ENCODE results near the gene UNC5B.
"Not testable (repeated sequence)": the region's sequence is repeated elsewhere in the genome, so short reads cannot be mapped to it uniquely, and the experiment has no call there.

UNC5B gene

DNA sequence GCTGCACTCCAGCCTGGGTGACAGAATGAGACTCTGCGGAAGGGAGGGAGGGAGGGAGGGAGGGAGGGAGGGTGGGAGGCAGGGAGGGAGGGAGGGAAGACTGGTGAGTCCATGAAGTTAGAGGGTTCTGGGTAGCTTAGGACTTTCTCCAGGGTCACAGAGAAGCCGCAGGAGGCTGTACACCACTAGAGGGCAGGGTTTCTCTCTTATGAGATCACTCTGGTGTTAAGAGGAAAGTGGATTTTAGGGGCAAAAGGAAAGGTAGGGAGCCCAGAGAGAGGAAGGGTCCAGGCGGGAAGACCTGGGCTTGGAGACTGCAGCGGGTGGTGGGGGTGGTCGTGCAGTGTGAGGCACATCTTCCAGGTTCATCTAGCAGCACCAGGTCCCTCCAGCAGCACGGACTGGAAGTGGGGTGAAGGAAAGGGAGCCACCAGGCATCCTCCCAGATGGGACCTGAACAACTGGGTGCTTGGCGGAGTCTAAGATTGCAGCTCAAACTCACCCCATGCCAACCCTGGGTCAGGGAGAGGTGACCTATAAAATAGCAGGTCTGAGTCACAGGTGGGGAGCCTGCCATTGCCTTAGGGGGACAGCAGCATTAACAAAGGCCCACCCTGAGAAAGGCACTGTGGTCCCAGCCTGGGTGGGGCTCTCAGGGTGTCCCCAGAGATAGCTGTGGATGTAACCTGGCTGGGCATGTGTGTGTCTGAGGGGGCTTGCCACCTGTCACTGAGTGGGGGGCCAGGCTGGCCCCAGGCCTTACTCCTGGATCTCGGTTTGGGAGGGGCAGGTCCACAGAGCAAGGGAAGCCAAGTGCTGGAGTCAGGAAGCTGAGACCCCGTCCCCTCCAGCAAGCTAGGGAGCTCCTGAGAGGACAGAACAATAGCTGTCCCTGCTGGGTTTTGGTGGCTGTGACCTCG is 58.2 kb downstream of the UNC5B start:
- DNase-seq, result no peak

DNA sequence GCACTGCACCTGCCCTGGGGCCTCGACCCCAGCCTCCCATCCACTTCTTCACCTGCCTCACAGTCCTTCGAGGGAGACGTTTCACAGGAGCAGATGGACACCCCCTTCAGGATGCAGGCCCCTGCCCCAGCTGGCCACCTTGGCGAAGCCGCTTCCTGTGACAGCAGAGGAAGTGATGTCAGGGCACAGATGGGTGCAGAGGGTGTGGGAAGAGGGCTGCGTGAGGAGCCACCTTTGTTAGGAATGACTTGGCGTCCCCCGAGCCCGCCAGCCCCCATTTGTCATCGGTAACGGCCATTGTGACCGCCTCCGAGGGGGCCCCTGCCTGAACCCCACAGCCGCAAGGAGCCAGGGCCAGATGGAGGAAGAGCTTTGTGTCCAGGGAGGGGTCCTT is 59.3 kb downstream of the UNC5B start:
- no peak for DNase-seq

DNA sequence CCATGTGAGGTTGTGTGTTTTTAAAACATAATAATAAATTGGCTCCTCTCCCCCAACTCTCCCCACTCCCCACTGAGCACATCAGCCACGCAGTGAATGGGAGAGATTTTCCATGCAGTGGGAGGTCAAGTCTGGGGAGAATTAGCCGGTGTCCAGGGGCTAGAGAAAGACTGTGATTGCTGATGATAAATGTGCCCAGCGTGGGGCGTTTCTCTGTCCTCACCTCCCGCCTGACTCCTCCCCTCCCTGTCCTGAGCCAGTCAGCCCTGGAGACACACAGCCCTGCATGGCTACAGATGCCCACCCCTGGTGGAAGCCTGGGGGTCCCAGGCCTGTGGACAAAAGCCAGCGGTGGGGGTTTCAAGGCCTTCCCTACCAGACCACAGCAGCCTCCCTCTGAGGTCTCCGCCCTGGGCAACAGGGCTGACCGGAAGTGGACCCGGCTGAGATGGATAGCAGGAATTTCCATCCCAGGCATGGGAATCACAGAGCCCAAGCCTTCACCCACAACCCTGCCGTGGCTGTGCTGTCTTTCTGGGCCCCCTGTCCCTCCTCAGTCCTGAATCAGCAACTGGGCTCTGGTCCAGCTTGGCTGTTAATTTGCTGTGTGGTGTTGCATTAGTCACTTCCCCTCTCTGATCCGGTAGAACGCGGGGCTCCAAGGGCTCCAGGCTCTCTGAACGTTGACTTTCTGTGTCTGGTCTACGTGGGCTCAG is 59.8 kb downstream of the UNC5B start:
- DNase-seq, result no peak

DNA sequence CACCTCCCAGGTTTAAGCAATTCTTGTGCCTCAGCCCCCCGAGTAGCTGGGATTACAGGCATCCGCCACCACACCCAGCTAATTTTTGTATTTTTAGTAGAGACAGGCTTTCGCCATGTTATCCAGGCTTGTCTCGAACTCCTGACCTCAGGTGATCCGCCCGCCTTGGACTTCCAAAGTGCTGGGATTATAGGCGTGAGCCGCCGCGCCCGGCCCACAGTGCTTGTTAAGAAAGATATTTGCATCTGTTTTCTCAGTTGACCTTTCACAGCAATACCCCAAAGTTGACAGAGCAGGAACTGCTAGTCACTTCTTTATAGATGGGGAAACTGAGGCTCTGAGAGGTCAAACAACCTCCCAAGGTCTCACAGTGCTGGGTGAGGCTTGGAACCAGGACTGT is 60.6 kb downstream of the UNC5B start:
- not testable (repeated sequence) for DNase-seq

DNA sequence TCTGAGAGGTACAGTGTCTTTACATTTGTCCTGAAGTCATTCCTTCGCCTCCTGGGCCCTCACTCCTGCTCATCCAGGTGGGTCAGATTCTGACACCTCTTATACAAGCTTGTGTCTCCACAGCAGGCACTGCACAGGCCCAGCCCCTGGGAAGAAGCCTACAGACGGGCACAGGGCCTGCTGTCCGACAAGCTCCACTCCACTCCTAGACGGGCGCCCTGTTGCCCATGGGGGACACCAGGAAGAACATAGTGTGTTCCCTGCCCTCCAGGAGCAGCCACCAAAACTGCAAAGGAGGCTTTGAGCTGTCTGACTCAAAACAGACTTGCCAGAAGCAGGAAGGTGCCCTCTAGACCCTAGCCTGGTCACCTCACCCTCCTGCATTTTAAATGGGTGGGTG is 61.1 kb downstream of the UNC5B start:
- DNase-seq, result no peak

DNA sequence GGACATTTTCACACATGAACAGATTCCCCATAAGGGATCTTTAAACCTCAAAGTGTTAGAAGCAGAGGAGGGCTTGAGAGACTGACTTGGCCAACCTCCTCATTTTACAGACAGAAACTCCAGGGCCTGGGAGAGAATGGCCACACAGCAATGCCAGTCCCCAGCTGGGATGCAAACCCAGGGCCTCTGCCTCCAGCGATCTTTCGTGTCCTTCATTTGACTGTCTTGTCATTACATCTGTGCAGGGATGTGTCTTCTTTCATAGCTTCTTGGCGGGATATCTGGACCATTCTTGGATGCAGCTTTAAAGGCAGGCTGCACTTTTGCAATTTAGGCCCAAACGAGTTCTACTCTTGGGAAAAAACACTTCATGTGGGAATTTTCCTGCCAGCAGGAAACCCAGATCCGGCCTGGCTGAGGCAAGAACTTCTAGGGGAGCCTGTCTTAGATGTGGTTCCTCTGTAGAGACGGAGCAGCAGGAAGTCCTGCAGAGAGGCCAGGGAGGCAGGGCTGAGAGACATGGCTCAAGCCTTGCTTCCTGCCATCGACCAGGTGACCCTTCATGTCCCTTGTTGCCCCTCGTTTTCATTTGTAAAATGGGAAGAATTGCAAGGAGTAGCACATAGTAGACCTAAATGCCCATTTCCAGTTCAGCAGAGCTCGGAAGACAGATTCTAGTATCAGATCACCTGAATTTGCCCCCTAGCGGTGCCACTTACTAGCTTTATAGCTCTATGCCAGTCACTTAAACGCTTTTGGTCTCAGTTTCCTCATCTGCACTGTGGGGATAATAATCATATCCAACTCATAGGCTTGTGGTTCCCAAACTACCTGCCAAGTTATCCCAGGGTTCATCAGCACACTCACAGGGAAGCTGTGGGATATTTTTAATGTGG is 62.8 kb downstream of the UNC5B start:
- no peak for DNase-seq

DNA sequence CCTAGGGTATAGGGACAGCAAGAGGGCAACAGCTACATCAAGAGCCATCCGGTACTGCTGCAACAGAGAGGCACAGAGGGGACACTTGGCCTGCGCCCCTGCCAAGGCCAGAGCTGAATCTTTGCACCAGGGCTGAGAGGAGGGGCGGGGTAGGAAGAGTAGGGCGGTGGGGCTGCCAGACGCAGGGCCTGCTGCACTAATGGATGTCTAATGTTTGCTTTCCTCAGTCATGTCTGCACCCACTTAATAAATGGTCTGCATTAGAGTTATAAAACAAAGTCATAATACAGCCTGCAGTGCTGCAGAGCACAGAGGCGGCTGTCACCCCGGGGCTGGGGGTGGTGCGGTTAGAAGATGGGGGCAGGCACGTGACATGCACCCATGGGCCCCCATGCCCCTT is 64.5 kb downstream of the UNC5B start:
- DNase-seq, result no peak

DNA sequence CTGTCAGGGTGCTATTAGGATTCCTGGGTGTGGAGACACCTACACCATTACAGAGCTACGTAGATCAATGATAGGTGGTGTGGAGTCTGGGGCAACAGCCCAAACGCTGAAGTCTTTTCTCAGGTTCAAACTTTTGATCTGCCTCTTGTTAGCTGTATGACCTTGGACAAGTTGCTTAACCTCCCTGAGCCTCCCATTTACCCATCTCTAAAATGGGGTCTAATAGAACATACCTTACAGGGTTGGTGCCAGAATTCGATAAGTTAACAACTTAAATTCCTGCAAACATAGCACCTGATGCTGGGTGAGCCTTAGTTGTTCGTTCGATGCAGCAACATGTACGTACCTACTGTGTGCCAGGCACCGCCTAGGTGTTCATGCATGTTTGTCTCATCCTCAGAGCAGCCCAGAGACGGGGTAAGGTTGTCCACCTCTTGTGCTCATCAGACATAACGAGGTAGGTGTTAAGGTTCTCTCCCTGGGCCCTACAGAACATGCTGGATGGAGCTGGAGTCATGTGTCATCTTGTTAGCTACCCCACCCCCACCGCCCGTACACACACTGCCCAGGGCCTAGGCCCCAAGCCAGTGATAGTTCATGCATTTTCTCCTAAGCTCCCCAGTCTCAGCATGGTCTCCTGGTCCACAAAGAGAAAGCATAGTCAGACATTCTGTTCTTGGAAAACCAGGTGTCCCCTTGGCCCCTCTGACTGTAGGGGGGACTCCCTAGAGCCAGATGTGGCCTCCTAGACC is 65.7 kb downstream of the UNC5B start:
- no peak for DNase-seq

DNA sequence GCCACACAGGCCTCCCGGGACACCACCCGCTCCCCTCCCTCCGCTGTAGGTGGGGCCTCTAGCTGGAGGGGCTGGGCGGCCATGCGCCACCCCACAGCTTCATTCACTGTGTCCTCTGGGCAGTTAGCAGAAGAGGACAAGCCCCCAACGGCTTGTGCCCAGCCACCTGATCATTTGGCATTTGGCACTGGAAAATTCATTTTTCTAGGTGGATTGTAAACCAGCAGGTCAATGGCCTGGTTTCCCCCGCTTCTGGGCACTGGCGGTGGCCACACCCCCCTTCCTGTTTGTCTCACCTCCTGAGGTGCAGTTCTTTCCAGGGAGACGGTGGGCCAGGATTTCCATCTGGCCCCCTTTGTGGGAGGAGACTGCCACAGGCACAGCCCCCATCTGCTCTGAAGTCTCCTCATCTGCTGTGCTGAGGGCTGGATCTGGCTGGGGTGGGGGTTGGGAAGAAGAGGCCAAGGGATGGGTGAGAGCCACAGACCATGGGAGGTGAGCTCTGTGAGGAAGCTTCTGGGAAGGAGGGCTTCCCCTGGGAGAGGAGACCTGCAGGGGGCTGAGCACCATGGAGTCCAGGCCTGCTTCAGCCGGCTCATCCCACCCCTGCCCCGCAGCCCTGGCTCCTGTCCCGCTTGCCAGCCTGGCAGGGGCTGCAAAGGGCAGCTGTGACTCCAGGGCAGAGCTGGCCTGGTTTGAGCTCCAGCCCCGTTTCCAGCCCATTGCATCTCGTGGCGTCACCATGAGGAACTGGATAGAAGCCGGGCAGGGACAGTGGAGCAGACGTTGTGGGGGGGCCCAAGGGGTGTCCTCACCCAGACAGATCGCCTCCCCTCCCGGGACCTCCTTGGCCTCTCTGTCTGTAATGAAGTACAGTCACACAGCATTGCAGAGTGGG is 66.6 kb downstream of the UNC5B start:
- no peak for DNase-seq

DNA sequence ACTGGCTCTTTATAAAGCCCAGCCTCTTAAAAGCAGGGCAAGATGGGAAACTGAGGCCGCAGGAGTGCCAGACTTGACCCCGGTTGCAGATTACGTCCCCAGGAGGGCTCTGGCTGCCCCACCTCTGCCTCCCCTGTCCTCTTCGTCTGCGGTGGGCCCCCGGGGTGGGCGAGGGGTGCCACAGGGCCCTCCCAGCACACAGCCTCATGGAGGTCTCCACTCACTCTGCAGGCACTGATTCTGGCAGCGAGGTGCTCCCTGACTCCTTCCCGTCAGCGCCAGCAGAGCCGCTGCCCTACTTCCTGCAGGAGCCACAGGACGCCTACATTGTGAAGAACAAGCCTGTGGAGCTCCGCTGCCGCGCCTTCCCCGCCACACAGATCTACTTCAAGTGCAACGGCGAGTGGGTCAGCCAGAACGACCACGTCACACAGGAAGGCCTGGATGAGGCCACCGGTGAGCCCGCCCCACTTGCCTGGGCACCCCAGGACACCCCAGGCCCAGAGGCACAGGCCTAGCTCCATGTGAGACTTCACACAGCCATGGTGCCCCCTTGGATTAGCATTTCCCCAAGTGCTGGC is 67.3 kb downstream of the UNC5B start:
- DNase-seq, result no peak

DNA sequence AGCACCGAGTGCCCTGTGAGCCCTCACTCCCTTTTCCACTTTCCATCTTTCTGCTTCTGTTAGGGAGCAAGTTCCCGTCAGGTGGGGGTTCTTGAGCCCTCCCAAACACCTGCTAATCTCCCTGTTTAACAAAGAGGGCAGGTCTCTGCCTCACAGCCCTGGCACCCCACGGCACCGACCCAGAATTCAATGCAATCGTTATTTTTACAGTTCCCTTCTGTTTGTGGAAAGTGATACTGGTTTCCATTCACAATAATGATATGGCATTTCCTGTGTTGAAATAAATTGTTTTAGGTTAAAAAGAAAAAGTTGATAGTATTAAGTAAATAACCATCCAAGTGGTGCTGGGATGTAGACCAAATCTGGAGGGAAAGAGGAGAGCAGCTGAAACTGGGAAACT is 67.8 kb downstream of the UNC5B start:
- no peak for DNase-seq

DNA sequence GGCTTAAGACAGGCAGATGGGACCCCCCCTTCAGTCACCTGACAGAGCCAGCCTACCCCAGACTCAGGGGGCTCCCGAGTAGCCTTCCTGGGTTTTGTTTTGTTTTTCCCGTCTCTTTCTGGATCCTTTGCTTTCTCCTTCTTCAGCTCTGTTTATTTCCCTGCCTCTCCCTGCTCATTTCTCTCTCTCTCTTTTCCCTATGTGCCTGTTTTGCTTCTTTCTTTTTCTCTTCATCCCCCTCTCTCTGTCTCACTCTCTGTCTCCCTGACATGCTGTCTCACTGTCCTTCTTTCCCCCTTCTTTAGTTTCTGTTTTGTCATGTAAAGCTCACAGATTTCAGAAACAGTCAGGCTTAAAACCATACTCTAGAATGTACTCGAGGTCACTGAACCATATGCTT is 68.5 kb downstream of the UNC5B start:
- DNase-seq, result no peak

DNA sequence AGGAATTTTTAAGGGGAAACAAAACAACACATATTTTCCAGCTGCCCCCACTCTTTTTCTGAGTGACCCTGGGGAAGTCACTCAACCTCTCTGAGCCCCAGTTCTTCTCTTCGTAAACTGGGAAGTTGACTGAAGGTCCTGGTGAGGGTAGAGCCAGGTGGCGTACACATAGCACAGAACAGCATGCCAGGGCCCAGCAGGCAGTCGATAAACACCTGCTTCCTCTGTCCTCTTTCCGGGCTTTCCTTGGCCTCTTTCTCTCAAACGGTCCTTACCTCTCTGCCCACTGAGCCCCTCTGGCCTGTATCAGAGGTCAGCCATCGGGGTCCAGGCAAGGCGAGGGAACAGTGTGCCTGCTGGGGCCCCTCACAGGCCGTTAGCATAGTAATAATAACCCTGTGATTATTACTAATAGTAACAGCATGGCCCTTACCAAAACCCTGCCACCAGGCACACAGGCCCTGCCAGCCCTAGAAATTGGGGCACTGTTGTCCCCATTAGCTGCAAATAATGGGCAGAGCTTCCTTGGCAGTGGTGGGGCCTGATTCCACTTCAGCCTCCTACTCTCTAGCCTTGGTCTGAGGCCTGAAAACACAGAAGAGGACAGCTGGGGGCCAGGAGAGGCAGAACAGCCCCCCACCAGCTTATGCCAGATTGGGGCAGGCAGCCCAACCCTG is 69.4 kb downstream of the UNC5B start:
- no peak for DNase-seq

DNA sequence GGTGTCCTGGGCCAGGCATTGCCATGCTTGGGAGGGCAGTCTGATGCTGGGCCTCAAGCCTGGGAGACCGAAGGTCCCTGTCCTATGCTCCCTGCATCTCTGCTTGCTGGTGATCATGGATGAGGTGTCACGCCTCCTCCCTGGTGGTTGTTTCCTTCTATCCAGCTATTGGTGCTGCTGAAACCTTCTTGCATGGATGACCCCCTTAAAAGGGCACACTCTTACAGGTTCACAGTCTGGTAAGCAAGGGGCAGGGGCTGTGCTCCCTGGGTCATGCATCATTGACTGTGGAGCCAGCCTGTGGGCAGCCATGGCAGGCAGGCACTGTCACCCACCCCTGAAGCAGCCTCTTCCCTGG is 69.9 kb downstream of the UNC5B start:
- no peak for DNase-seq

DNA sequence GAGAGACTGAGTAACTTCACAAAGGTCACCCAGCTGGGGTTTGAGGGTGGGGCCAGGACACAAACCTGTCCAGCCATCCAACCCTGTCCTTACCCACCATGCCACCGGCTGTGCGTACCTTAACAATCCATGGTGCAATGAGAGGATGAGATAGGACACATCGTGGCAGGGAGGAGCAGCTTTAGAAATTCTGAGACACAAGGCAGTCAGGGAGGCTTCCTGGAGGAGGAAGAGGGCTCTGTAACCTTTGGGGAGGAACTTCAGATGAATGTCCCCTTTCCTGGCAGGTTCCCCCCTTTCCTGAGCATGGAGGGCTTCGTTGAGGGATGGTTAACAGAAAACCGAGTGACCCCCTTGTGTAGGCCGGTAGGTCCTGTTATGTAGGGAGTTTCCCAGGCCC is 71.0 kb downstream of the UNC5B start:
- DNase-seq, result no peak

DNA sequence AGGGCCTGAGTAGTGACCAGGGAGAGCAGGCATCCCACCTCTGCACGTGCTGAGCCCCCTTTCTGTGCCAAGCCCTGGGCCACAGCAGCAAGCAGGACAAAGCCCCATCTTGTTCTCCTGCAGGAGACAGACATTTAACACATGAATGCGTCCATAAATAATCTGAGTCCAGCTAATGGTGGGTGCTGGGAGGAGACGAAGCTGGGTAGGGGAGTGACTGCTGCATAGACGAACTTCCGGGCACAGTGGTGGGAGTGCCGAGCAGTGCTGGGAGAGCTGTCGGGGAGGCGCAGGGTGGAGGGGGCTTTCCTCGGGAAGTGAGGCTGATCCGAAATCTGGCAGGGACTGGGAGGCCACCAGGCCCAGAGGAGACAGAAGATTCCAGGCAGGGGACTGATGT is 71.5 kb downstream of the UNC5B start:
- DNase-seq, result no peak

DNA sequence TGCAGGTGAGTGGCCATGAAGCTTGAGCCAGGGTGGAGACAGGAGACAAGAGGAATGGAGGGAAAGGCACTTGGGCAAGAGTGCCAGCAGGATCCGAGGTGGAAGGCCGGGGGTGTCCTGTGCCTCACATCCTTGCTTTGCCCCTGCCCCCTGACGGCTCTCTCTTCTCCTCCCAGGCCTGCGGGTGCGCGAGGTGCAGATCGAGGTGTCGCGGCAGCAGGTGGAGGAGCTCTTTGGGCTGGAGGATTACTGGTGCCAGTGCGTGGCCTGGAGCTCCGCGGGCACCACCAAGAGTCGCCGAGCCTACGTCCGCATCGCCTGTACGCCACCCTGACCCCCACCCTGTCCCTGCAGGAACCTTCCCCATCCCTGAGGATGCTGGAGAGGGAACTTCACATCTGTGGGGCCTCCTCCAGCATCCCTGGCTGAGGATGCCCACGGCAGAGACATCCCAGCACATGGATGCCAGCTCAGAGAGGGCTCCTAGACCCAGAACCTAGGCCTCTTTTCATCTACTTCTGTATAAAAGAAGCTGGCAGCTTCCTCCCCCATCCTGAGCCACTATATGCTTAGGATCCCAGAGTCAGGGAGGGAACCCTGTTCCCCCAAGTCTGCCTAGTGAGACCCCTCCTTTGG is 72.3 kb downstream of the UNC5B start:
- DNase-seq, result no peak

DNA sequence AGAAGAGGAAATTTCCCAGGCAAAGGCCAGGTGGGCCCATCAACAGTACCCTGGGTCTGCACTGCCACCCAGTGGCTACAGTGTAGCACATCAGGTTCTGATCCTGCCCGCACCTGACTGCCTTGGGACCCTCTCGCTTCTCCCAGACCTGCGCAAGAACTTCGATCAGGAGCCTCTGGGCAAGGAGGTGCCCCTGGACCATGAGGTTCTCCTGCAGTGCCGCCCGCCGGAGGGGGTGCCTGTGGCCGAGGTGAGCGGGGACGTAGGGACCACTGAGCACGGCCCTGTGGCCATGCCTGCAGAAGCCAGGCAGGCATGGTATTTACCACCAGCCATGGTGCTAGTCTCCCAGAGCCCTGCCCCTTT is 72.8 kb downstream of the UNC5B start:
- DNase-seq, result no peak

DNA sequence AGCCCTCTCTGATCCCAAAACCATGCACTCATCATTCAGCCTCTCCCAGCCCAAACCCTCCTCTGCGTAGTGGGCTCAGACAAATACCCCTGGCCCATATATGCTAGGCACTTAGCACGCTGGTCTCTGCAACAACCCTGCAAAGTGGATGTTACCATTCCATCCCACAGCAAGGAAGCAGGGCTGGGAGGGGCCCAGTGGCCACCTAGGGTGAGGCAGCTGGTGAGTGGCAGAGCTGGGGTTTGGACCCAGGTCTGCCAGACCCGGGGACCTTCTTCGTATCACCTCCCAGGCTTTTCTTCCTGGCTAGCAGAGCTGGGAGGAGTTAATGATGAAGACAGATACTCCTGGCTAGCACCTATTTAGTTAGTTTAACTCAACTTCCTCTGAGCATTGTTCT is 73.6 kb downstream of the UNC5B start:
- DNase-seq, result no peak
